Right atrium auricular region (tissue), 2 donors: ENCODE measurements around the gene FBLIM1. TPM values are rescaled to one million over a fixed set of nuclear protein-coding genes. Genes with fewer than 3 reads are reported as not detected.
A peak's percentile ranks its signal among the peaks of the same experiment; 100 is the strongest.

Experiments used
- DNase-seq: peaks from one replicate; pipeline ENCODE4 v3.0.0-alpha.2; 2019; ENCODE audit warnings: low spot score
- H3K27ac ChIP-seq, 2 donors: fragments of 200-600 bp; sonication (generic); 1 replicate in 1 of 2; 2 replicates in 1 of 2; pipeline ENCODE4 v1.5.1; 2016 to 2019
- H3K27me3 ChIP-seq, 2 donors: fragments of 200-600 bp; sonication (generic); one replicate each; pipeline versions ENCODE4 v1.5.1 to v1.6.0; 2017 to 2019
- H3K36me3 ChIP-seq: fragments of 200-600 bp; sonication (generic); one replicate; pipeline ENCODE4 v1.5.1; 2016
- H3K4me1 ChIP-seq, 2 donors: fragments of 200-600 bp; sonication (generic); one replicate each; pipeline versions ENCODE4 v1.5.1 to v1.6.0; 2017 to 2019
- H3K4me3 ChIP-seq, 2 donors: fragments of 200-600 bp; sonication (generic); 1 replicate in 1 of 2; 2 replicates in 1 of 2; pipeline ENCODE4 v1.5.1; 2017 to 2019; ENCODE audit warnings: mild to moderate bottlenecking in 1 of 2, moderate library complexity in 1 of 2
- H3K9me3 ChIP-seq, 2 donors: fragments of 200-600 bp; sonication (generic); one replicate each; pipeline ENCODE4 v1.5.1; 2019
- total RNA-seq, 2 donors: library from RNA; depleted of rRNA; stranded (reverse); fragments of >200 nt; gene quantifications; one replicate each; pipeline ENCODE4 v1.1.0, GENCODE V29; 2016
- TF ChIP-seq, protein P1 (sequence below), 2 donors: fragments of 200-600 bp; sonication (generic); IDR thresholded peaks; one replicate each; pipeline ENCODE4 v1.5.1; 2019; ENCODE audit warnings: antibody characterized with exemption in 2 of 2

The FBLIM1 gene
- total RNA-seq, 2 donors from 2014 or later = 66.6 to 124 TPM

DNA sequence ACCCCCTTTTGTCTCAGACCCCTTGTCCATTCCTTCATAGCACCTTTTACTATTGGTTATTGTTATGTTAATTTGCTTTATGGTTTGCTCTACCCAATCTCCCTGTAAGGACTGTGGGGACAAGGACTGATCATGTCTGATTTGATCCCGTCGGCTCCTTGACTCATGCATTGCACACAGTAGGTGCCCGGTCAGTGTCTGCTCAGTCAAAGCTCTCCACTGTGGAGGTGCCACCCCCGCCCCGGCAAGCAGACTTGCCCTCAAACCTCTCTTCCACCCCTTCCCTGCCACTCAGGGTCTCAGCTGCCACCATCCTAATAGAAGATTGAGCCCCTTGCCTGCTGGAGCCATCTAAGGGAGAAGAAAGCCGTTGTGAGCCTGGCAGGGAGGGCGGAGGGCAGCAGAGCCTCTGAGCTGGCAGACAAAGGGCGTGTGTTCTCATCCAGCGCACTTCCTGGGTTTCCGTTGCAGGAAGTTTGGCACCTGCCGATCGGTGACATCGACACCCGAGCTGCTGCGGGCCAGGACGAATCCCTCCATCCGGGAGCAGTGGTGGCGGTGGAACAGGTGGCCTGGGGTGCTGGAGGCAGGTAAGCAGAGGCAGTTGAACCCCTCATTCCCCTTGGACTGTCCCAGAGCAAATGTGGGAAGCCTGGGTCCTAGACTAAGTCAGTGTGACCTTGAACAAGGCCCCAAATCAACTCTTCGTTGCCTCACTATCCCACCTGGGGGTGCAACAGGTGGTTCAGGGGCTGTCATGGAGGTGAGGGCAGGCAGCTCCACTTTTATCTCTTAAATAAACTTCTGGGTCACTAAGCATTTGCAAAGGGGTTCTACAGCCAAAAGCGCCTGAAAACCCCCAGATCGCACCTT, 2.2 kb upstream of the FBLIM1 start:
- H3K4me3 ChIP-seq = no peak overlapping the region
- H3K4me1 ChIP-seq = peaks cover 0 to 47% of the 10 kb centered on the region in 2 donors

DNA sequence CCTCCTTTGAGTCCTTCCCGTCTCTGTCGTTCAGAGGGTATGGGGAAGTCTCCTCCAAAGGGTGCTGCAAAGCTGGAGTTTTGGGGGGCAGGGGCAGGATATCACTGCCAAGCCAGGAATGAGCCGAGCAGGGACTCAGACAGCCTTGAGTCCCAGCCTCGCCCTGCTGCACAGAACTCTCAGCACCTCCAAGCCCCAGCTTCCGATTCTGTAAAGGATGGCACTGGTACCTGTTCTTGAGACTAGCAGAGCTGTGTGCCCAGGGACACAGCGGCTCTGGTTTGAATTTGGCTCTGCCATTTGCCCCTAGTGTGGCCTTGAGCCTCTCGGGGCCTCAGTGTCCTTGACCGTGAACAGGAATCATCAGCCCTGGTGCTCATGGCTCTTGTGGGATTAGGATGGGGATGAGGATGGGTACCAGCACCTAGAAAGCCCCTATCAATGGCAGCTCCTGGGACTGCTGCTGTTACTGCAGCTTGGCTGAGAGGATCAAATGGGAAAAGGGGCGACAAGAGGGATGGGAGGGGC, 1.5 kb upstream of the FBLIM1 start:
- TF ChIP-seq, protein P1, sequence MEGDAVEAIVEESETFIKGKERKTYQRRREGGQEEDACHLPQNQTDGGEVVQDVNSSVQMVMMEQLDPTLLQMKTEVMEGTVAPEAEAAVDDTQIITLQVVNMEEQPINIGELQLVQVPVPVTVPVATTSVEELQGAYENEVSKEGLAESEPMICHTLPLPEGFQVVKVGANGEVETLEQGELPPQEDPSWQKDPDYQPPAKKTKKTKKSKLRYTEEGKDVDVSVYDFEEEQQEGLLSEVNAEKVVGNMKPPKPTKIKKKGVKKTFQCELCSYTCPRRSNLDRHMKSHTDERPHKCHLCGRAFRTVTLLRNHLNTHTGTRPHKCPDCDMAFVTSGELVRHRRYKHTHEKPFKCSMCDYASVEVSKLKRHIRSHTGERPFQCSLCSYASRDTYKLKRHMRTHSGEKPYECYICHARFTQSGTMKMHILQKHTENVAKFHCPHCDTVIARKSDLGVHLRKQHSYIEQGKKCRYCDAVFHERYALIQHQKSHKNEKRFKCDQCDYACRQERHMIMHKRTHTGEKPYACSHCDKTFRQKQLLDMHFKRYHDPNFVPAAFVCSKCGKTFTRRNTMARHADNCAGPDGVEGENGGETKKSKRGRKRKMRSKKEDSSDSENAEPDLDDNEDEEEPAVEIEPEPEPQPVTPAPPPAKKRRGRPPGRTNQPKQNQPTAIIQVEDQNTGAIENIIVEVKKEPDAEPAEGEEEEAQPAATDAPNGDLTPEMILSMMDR (IDR thresholded peaks at IDR 0.05) = no peak
- no peak for DNase-seq
- Histone ChIP-seq H3K9me3 (no peaks in the 10 kb centered on the region), H3K27me3 (no peaks in the 10 kb centered on the region), H3K27ac (peak overlapping the region; percentile 86 to 91), H3K36me3 (no peaks in the 10 kb centered on the region), H3K4me3 (no peak overlapping the region), H3K4me1 (peaks cover 0 to 54% of the 10 kb centered on the region in 2 donors)

More for the DNA sequence above, 2.2 kb upstream of the FBLIM1 start:
- H3K9me3 ChIP-seq = no peaks in the 10 kb centered on the region
- no peak for DNase-seq
- H3K27ac ChIP-seq = no peak overlapping the region
- H3K27me3 ChIP-seq = no peaks in the 10 kb centered on the region
- no peaks in the 10 kb centered on the region for H3K36me3 ChIP-seq
- TF ChIP-seq, protein P1 (IDR thresholded peaks at IDR 0.05) = no peak

DNA sequence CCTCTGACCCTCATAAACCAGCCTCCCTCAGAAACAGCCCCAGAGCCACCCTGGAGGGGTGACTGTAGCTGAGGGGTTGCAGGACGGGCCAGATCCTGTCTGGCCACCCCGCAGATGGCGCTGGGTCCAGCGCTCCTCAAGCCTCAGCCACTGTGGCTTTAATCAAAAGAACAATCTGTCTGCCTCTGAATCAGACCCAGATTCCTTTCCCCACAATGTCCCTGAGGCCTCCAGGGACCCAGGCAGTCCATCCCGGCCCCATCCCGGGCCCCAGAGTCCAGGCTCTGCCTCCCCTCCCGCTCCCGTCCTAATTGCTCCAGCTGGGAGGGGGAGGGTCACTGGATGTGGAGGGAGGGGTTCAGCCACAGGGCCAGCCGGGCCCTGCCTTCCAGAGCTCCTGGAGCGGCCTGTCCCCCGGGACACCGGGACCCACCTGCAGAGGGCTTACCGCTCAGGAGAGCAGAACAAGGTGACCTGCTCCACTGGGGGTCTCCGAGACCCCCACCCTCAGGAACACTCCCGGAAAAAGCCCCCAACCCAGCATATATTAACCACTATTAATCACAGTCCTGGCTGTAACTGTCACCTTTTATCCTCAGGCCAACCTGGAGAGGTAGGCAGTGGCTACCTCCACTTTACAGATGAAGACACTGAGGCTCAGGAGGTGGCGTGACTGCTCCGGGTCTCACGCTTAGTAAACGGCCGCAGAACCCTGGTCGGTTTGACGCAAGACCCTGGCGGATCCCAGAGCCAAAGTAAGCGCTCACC, 836 bp upstream of the FBLIM1 start:
- no peaks in the 10 kb centered on the region for H3K9me3 ChIP-seq
- DNase-seq = no peak
- peak overlapping the region; percentile 86 to 91 for H3K27ac ChIP-seq
- H3K4me3 ChIP-seq = peak overlapping the region; percentile 79 to 81
- peaks cover 0 to 61% of the 10 kb centered on the region in 2 donors for H3K4me1 ChIP-seq
- TF ChIP-seq, protein P1 (IDR thresholded peaks at IDR 0.05) = no peak
- no peaks in the 10 kb centered on the region for H3K36me3 ChIP-seq
- no peaks in the 10 kb centered on the region for H3K27me3 ChIP-seq

DNA sequence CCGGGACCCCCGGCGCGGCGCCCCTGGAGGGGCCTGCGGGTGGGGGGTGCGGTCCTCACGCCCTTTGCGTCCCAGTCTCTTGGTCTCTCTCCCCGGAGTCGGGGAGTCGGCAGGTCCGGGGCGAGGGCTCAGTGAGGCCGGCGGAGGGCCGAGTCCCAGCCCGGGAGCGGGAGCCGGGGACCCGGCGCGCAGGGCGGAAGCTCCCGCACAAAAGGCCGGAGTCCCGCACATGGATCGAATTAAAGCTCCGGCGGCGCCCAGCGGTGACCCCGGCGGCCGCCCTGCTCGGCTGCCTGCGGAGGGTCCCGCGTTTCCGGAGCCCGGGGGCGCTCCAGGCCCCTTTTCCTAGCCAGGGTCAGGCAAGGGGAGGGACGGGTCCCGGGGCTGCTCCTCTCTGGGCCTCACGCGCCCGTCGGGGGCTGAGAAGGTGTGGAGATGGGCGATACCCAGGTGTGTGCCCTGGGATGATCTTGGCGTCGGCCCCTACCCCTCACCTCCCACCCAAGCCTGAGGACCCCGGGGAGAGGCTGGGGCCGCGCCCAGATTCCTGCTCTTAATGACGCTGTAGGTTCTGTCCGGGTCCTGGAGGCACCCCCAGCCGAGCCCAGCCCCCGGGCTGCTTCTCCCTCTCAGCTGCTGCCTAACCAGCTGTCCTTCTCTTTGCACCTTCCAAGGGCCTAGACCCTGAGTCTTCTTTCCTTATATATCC, 512 bp downstream of the FBLIM1 start:
- Histone ChIP-seq H3K36me3 (no peaks in the 10 kb centered on the region), H3K4me3 (peak overlapping the region; percentile 79 to 81), H3K27me3 (no peaks in the 10 kb centered on the region), H3K9me3 (no peaks in the 10 kb centered on the region), H3K27ac (peak overlapping the region; percentile 86 to 91), H3K4me1 (peaks cover 0 to 74% of the 10 kb centered on the region in 2 donors)
- TF ChIP-seq, protein P1 (IDR thresholded peaks at IDR 0.05) = no peak
- no peak for DNase-seq

DNA sequence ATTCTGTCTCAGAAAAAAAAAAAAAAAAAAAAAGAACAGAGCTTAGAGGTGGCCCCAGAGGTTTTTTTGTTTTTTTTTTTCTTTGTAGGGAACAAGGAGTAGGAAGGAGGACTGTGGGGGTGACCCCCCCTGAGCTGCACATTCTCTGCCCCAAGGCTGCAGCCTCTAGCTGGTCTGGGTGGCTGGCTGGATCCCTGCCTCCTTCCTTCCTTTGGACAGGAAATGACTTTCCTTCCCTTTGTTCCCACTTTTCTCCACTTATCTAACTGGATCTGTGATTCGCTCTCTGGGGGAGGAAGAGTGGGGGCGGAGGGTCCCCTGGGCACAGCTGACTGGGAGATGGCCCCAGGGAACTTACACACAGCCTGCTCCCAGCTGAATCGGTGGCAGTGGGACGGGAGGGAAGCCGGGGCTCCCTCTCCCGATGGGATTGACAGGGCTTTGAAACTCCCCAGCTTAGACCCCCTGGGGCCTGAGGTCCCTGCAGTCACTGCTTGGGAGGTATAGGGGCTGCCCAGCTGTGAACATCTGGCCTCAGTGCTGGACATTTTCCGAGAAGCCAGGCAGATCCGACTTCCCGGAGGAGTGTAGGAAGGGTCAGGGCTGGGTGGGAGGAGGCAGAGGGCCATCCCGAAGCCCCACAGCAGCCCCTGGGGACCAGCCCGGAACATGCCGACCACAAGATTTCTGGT, 2.1 kb downstream of the FBLIM1 start:
- no peaks in the 10 kb centered on the region for H3K27me3 ChIP-seq
- H3K4me1 ChIP-seq = peaks cover 0 to 86% of the 10 kb centered on the region in 2 donors
- no peak for DNase-seq
- peak overlapping the region; percentile 86 to 91 for H3K27ac ChIP-seq
- TF ChIP-seq, protein P1 (IDR thresholded peaks at IDR 0.05) = no peak
- peak overlapping the region; percentile 20 to 81 for H3K4me3 ChIP-seq
- H3K36me3 ChIP-seq = peaks cover 12% of the 10 kb centered on the region
- H3K9me3 ChIP-seq = no peaks in the 10 kb centered on the region
